ENCODE data around the gene GMDS.

GMDS gene

GRCh38 chr6:1619673-1620503, 625.5 kb downstream of the GMDS start:
- H3K4me1 ChIP-seq (ENCODE audit: control insufficient read depth, insufficient read depth, low read length, poor library complexity, severe bottlenecking), result peaks cover 10% of the 10 kb centered on the region
- H3K27ac ChIP-seq (ENCODE audit: insufficient read depth, low read length, poor library complexity, severe bottlenecking), result no peak overlapping the region
- no peaks in the 10 kb centered on the region for H3K36me3 ChIP-seq (ENCODE audit: control insufficient read depth, insufficient read depth, low read length)
- H3K9me3 ChIP-seq (ENCODE audit: control insufficient read depth, low read length), result no peaks in the 10 kb centered on the region
- no peak overlapping the region for H3K4me3 ChIP-seq (ENCODE audit: insufficient read depth, low read depth, low read length, poor library complexity, severe bottlenecking)
- no peak for DNase-seq
- H3K27me3 ChIP-seq (replicated peaks; ENCODE audit: control insufficient read depth, insufficient read depth, low read length, poor library complexity, severe bottlenecking), result peaks cover 48% of the 10 kb centered on the region

DNA sequence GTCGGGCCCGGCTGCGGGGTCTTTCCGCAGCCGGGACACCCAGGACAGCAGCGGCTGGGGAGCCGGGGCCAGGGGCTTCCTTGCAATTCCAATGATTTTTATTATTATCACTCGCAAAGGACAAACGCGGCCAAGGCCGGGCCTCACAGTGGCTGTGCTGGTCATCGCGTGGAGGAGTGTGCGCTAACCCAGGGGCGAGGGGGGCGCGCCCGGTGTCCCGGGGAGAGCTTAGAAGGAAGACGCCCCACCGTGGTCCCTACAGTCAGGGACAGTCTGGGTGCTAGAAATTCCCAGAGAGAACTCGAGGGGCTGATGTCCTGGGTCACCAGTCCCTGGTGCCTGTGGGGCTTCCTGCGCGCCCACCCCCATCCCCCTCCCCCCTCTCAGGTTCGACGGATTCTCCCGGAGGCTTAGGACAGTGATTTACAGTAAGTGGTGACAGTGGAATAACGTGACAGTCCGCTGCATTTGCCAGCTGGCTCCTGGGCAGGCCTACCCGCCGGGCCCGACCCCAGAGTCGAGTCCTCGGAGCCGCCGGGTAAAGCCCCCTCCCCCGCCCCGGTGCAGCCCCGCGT, 626.2 kb downstream of the GMDS start:
- no peak overlapping the region for H3K27ac ChIP-seq (ENCODE audit: insufficient read depth, low read length, poor library complexity, severe bottlenecking)
- no peak overlapping the region for H3K4me3 ChIP-seq (ENCODE audit: insufficient read depth, low read depth, low read length, poor library complexity, severe bottlenecking)
- H3K27me3 ChIP-seq (replicated peaks; ENCODE audit: control insufficient read depth, insufficient read depth, low read length, poor library complexity, severe bottlenecking), result peaks cover 47% of the 10 kb centered on the region
- H3K36me3 ChIP-seq (ENCODE audit: control insufficient read depth, insufficient read depth, low read length), result no peaks in the 10 kb centered on the region
- peaks cover 17% of the 10 kb centered on the region for H3K4me1 ChIP-seq (ENCODE audit: control insufficient read depth, insufficient read depth, low read length, poor library complexity, severe bottlenecking)
- DNase-seq, result no peak
- no peaks in the 10 kb centered on the region for H3K9me3 ChIP-seq (ENCODE audit: control insufficient read depth, low read length)

DNA sequence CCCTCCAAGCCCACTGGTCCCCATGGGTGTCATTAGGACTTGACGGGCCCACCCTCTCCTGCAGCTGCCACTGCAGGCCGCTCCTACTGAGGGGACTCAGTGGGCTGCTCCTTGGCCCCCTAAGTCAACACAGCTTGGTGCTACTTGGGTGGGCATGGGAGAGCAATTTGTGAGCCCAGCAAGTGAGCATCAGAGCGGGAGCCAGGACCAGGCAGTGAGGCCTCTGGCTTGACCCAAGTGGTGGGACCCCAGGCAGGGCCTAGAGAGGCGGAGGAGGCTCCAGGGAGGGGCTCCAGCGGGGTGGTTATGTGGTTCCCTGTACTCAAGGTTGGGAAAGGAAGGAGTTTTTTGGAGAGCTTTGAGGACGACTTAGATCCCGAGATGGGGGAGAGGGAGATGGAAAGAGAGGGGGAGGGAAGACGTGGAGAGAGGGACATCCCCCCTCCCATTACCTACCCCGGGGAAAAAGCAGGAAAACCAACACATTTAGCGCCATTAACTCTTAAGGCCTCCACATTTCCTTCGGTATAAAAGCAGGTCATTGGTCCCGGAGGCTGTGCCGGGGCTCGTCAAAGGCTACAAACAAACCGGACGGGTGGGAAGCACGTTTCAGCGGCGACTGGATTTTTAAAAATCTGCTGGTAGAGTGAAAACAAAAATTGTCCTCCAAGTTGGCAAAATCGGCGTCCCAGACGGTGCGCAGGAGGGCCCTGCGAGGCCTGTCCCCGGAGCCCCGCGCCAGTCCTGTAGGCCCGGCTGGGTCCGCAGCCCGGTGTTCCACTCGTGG, 626.9 kb downstream of the GMDS start:
- no peak overlapping the region for H3K27ac ChIP-seq (ENCODE audit: insufficient read depth, low read length, poor library complexity, severe bottlenecking)
- H3K4me1 ChIP-seq (ENCODE audit: control insufficient read depth, insufficient read depth, low read length, poor library complexity, severe bottlenecking), result peaks cover 22% of the 10 kb centered on the region
- H3K9me3 ChIP-seq (ENCODE audit: control insufficient read depth, low read length), result no peaks in the 10 kb centered on the region
- no peak for DNase-seq
- H3K36me3 ChIP-seq (ENCODE audit: control insufficient read depth, insufficient read depth, low read length), result no peaks in the 10 kb centered on the region
- H3K4me3 ChIP-seq (ENCODE audit: insufficient read depth, low read depth, low read length, poor library complexity, severe bottlenecking), result no peak overlapping the region
- H3K27me3 ChIP-seq (replicated peaks; ENCODE audit: control insufficient read depth, insufficient read depth, low read length, poor library complexity, severe bottlenecking), result peaks cover 49% of the 10 kb centered on the region

DNA sequence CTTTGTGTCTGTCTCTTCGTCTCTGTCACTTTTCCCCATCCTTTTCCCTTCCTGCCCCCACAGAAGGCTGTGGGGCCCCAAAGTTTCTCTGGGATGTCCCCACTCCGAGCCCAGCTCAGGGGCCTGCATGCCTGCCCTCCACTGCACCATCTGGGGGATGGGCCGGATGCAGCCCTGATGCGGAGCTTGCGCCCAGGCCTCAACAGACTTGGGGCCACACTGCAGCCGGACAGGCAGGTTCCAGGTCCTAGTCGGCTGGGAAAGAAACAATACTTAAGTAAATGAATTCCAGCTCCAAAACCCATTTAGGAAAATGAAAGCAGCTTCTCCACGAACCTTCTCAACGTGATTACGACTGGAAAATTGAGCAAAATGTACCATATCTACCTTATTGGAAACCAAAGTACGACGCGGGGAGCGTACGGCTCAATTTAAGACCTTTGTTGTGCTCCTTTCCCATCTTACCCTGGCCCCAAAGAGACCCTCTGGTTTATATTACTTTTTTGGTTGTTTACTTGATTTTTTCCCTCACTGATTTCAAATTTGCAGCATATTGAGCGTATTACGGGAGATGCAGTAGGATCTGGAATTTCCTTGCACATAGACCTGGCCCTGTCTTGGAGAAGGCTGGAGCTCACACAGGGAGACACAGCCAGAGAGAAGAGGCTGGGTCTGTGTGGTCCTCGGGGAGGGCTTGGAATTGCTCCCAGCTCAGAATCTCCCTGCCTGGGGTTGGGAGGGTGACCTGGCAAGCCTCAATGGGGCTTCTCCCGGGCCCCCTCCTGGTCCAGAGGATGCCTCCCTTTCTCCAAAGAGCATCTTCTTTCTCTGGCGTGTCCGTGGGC, 627.7 kb downstream of the GMDS start:
- DNase-seq, result no peak
- no peaks in the 10 kb centered on the region for H3K9me3 ChIP-seq (ENCODE audit: control insufficient read depth, low read length)
- peaks cover 22% of the 10 kb centered on the region for H3K4me1 ChIP-seq (ENCODE audit: control insufficient read depth, insufficient read depth, low read length, poor library complexity, severe bottlenecking)
- peaks cover 54% of the 10 kb centered on the region for H3K27me3 ChIP-seq (replicated peaks; ENCODE audit: control insufficient read depth, insufficient read depth, low read length, poor library complexity, severe bottlenecking)
- no peaks in the 10 kb centered on the region for H3K36me3 ChIP-seq (ENCODE audit: control insufficient read depth, insufficient read depth, low read length)
- H3K4me3 ChIP-seq (ENCODE audit: insufficient read depth, low read depth, low read length, poor library complexity, severe bottlenecking), result no peak overlapping the region
- no peak overlapping the region for H3K27ac ChIP-seq (ENCODE audit: insufficient read depth, low read length, poor library complexity, severe bottlenecking)

DNA sequence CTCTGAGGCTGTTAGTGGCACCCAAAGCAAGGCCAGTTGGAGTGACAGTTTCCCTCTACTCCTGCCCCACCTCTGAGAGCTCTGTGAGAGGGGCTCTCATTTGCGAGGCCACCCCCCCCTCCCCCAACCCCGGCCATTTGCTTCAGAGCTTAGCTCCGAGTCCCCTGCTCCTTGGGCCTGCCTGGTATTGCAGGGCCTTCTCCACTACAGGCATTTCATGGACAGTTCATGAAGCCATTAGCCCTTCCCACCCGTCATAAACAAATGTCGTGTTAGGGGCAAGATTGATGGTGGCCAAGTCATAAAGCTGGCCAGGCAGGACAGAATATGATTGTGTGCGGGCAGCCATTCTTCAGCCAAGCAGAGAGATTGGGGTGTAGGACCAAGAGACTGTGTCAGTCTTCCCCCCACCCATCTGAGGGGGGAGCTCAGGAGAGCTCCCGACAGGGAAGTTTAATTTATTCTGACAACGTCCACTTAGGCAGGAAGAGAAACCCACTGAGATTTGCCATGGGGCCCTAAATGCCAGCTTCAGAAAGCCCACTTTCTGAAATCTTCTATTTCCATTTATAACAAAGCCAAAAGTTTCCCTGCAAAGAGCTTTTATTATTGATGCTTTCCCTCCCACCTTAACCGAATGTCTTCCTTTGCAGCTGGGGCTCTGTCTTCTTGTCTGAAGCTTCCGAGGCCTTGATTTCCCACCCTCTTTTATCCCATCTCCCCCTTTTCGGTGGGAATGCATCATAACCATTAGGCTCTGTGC, 628.5 kb downstream of the GMDS start:
- Histone ChIP-seq H3K4me3 (ENCODE audit: insufficient read depth, low read depth, low read length, poor library complexity, severe bottlenecking) (no peak overlapping the region), H3K36me3 (ENCODE audit: control insufficient read depth, insufficient read depth, low read length) (no peaks in the 10 kb centered on the region), H3K27ac (ENCODE audit: insufficient read depth, low read length, poor library complexity, severe bottlenecking) (no peak overlapping the region), H3K9me3 (ENCODE audit: control insufficient read depth, low read length) (no peaks in the 10 kb centered on the region), H3K27me3 (replicated peaks; ENCODE audit: control insufficient read depth, insufficient read depth, low read length, poor library complexity, severe bottlenecking) (peaks cover 62% of the 10 kb centered on the region), H3K4me1 (ENCODE audit: control insufficient read depth, insufficient read depth, low read length, poor library complexity, severe bottlenecking) (peaks cover 27% of the 10 kb centered on the region)
- DNase-seq, result no peak

DNA sequence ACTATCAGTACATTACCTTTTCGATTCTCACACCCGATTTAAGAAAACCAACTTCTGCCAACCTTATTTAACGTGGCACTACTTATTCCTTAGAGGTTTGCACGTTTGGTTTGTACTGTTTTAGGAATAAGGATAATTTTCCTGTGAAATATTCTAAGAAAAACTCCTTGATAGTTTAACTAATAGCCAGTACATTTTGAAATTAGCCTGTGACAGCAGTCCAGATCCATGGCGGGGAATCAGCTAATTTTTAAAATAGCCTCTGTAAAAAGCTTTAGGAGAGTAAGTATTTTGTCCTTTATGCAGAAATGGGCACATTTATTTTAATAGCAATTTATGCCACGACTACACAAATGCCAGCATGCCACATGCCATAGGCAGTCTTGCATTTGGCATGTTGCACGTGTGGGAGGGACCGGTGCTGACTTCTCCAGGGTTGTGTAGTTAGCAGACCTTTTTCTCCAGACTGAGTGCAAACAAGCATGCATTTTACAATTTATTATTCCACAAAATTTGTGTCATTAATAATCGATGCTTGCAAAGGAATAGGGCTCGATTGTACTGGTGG, 629.5 kb downstream of the GMDS start:
- H3K36me3 ChIP-seq (ENCODE audit: control insufficient read depth, insufficient read depth, low read length), result no peaks in the 10 kb centered on the region
- peaks cover 32% of the 10 kb centered on the region for H3K4me1 ChIP-seq (ENCODE audit: control insufficient read depth, insufficient read depth, low read length, poor library complexity, severe bottlenecking)
- no peak for DNase-seq
- H3K4me3 ChIP-seq (ENCODE audit: insufficient read depth, low read depth, low read length, poor library complexity, severe bottlenecking), result no peak overlapping the region
- peaks cover 61% of the 10 kb centered on the region for H3K27me3 ChIP-seq (replicated peaks; ENCODE audit: control insufficient read depth, insufficient read depth, low read length, poor library complexity, severe bottlenecking)
- no peaks in the 10 kb centered on the region for H3K9me3 ChIP-seq (ENCODE audit: control insufficient read depth, low read length)
- H3K27ac ChIP-seq (ENCODE audit: insufficient read depth, low read length, poor library complexity, severe bottlenecking), result no peak overlapping the region

GRCh38 chr6:1615151-1615852, 630.1 kb downstream of the GMDS start:
- no peaks in the 10 kb centered on the region for H3K36me3 ChIP-seq (ENCODE audit: control insufficient read depth, insufficient read depth, low read length)
- H3K4me3 ChIP-seq (ENCODE audit: insufficient read depth, low read depth, low read length, poor library complexity, severe bottlenecking), result no peak overlapping the region
- no peak overlapping the region for H3K27ac ChIP-seq (ENCODE audit: insufficient read depth, low read length, poor library complexity, severe bottlenecking)
- H3K4me1 ChIP-seq (ENCODE audit: control insufficient read depth, insufficient read depth, low read length, poor library complexity, severe bottlenecking), result peaks cover 34% of the 10 kb centered on the region
- no peak for DNase-seq
- H3K27me3 ChIP-seq (replicated peaks; ENCODE audit: control insufficient read depth, insufficient read depth, low read length, poor library complexity, severe bottlenecking), result peaks cover 66% of the 10 kb centered on the region
- H3K9me3 ChIP-seq (ENCODE audit: control insufficient read depth, low read length), result no peaks in the 10 kb centered on the region

GRCh38 chr6:1614448-1615150, 630.8 kb downstream of the GMDS start:
- no peaks in the 10 kb centered on the region for H3K9me3 ChIP-seq (ENCODE audit: control insufficient read depth, low read length)
- DNase-seq, result no peak
- peaks cover 29% of the 10 kb centered on the region for H3K4me1 ChIP-seq (ENCODE audit: control insufficient read depth, insufficient read depth, low read length, poor library complexity, severe bottlenecking)
- H3K27me3 ChIP-seq (replicated peaks; ENCODE audit: control insufficient read depth, insufficient read depth, low read length, poor library complexity, severe bottlenecking), result peaks cover 66% of the 10 kb centered on the region
- no peak overlapping the region for H3K4me3 ChIP-seq (ENCODE audit: insufficient read depth, low read depth, low read length, poor library complexity, severe bottlenecking)
- no peak overlapping the region for H3K27ac ChIP-seq (ENCODE audit: insufficient read depth, low read length, poor library complexity, severe bottlenecking)
- H3K36me3 ChIP-seq (ENCODE audit: control insufficient read depth, insufficient read depth, low read length), result no peaks in the 10 kb centered on the region
